NOMO-1 treated with DMSO at 0.1 percent for 48 hours (cell line): ENCODE results near the gene HINT1.

Experiments
- DNase-seq: peaks from one replicate; lab custom pipeline; 2025; ENCODE audit not compliant: unreplicated experiment; lab: John Stamatoyannopoulos, UW

The HINT1 gene

DNA sequence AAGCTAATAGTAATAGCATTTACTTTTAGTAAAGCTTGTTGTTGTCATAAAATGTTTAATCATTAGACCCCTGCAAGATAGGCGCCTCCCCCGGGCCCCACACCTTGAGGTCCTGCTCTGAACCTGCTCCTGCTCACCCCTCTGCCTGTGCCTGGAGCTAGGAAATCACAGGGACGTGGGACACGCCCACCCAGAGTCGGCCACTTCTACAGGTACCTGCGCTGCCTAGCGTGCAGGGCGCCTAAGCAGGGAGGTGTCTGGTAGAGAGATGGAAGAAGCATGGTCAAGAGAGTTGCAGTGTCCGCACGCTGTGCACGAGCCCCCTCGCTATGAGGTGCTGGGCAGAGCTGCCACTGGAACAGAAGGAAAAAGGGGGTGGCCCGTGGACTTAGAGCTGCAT is 52.6 kb downstream of the HINT1 start:
- DNase-seq, result no peak

DNA sequence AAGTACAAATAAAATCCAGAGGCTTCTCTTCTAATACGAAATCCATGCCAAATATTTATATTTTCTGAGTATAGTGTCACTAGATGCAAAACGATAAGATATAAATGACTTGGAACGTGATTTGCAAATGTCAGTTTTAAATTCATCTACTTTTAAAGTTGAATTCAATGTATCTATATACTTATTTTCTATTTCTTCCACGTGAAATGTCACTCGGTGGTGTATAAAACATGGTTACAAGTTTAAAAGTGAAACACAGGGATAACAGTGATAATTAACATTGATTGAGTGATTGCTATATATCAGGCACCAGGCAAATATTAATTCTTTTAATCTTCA is 54.8 kb downstream of the HINT1 start:
- no peak for DNase-seq

DNA sequence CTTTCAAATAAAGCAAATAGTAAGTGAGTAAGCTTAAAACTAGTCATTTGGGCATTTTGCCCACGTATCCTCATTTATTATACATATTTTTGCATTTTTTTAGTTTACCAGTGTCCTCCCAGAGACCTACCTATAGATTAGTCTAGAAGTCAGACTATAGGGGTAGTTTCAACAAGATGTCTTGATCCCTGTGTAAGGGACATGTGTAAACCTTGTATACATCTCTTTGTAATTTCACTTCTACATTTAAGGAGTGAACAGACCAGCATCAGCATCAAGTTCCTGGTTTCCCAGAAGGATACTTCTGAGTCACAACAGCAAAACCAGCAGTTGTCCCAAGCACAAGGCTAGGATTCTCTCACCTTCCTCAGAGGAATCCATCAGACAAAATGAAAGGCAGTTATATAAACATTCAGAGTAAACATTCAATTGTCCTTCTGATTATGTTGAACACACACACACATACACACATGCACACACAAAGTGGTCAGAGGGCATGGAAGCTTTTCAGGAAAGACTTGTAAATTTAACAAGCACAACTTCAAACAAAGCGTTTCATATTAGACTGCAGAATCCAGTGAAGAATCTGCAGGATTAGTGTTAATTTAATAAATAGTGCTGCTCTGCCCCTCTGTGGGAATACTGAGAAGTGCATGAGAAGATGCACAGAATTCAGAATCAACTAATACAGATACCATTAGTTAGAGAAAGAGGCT is 55.4 kb downstream of the HINT1 start:
- peak; percentile 60 for DNase-seq
